T-cell (primary cell): Measurements from ENCODE around the gene ZNF311. TPM values are rescaled to one million over a fixed set of nuclear protein-coding genes. Genes with fewer than 3 reads are reported as not detected.

Experiments used
- ATAC-seq, 4 experiments: fragments of 200-7000 bp in 3 of 4; fragments of 150-1000 bp in 1 of 4; cut with Tn5 transposase; replicated peaks in 1 of 4; 1 replicate in 3 of 4; 2 replicates in 1 of 4; pipeline ENCODE4 v1.10.0; 2021; ENCODE audit warnings: moderate library complexity in 3 of 4, mild to moderate bottlenecking in 2 of 4, moderate number of reproducible peaks in 1 of 4
- CTCF ChIA-PET, 2 donors: fragments of 300-600 bp; sonication (Branson Sonifier 250); formaldehyde crosslinking; loops; one replicate each; lab custom pipeline; 2022; ENCODE audit warnings: antibody characterized with exemption in 2 of 2; lab: Charles Lee
- POLR2A ChIA-PET, 2 donors: fragments of 300-600 bp; sonication (Branson Sonifier 250); formaldehyde crosslinking; loops; one replicate each; lab custom pipeline; 2022; ENCODE audit warnings: antibody characterized with exemption in 2 of 2; lab: Charles Lee
- DNase-seq, 35 experiments: peaks; one replicate each; pipeline versions ENCODE4 v3.0.0 to v3.0.0-alpha.2; 2013 to 2023
- H3K27ac ChIP-seq: one replicate; pipeline ENCODE4 v1.5.1; 2013; ENCODE audit warnings: low read length
- H3K27me3 ChIP-seq, 2 experiments: replicated peaks in 1 of 2; 1 replicate in 1 of 2; 2 replicates in 1 of 2; pipeline versions ENCODE4 v1.6.1 to v1.7.0; 2013; ENCODE audit warnings: low read length in 1 of 2, mixed read lengths in 1 of 2; ENCODE audit not compliant: control insufficient read depth in 2 of 2, insufficient read depth in 2 of 2; ENCODE audit errors: extremely low read depth in 1 of 2
- H3K36me3 ChIP-seq, 2 donors: 1 replicate in 1 of 2; 2 replicates in 1 of 2; pipeline versions ENCODE4 v1.6.1 to v1.7.0; 2013; ENCODE audit warnings: low read length in 1 of 2; ENCODE audit not compliant: control insufficient read depth in 2 of 2, insufficient read depth in 1 of 2; ENCODE audit errors: extremely low read depth in 1 of 2
- H3K4me1 ChIP-seq, 2 experiments: 1 replicate in 1 of 2; 2 replicates in 1 of 2; pipeline versions ENCODE4 v1.6.1 to v1.7.0; 2013; ENCODE audit warnings: low read length in 2 of 2, mixed read lengths in 1 of 2; ENCODE audit not compliant: insufficient read depth in 2 of 2, control insufficient read depth in 1 of 2; ENCODE audit errors: extremely low read depth in 1 of 2
- H3K4me3 ChIP-seq, 2 donors: 1 replicate in 1 of 2; 2 replicates in 1 of 2; pipeline versions ENCODE4 v1.5.1 to v1.7.0; 2013; ENCODE audit warnings: mild to moderate bottlenecking in 2 of 2, low read length in 1 of 2, moderate library complexity in 1 of 2; ENCODE audit not compliant: control insufficient read depth in 1 of 2; ENCODE audit errors: extremely low read depth in 1 of 2
- H3K9me3 ChIP-seq: 2 replicates; pipeline ENCODE4 v1.7.0; 2013
- H3K27ac Mint-ChIP-seq, 2 donors: one replicate each; pipeline ENCODE4 v1.8.0; 2020 to 2021; ENCODE audit warnings: mild to moderate bottlenecking in 2 of 2, mixed read lengths in 2 of 2
- H3K27me3 Mint-ChIP-seq, 2 donors: one replicate each; pipeline ENCODE4 v1.8.0; 2021 to 2022; ENCODE audit warnings: mixed read lengths in 2 of 2
- H3K36me3 Mint-ChIP-seq: one replicate; pipeline ENCODE4 v1.8.0; 2021; ENCODE audit warnings: mixed read lengths
- H3K4me1 Mint-ChIP-seq, 3 donors: one replicate each; pipeline ENCODE4 v1.8.0; 2020 to 2022; ENCODE audit warnings: mixed read lengths in 3 of 3, mild to moderate bottlenecking in 1 of 3
- H3K4me3 Mint-ChIP-seq, 3 donors: one replicate each; pipeline ENCODE4 v1.8.0; 2020 to 2022; ENCODE audit warnings: mild to moderate bottlenecking in 3 of 3, mixed read lengths in 3 of 3, moderate library complexity in 3 of 3
- H3K9me3 Mint-ChIP-seq, 3 donors: one replicate each; pipeline ENCODE4 v1.8.0; 2020 to 2022; ENCODE audit warnings: mixed read lengths in 3 of 3
- WGBS: methylation state at CpG from one replicate; pipeline ENCODE4 v1.1.5; 2013; ENCODE audit warnings: missing lambda C conversion rate; ENCODE audit not compliant: insufficient coverage; 5-methylcytosine and 5-hydroxymethylcytosine counted together
- total RNA-seq, 35 experiments: library from RNA in 6 of 35; stranded (reverse) in 6 of 35; fragments of 120-200 nt in 1 of 35; gene quantifications; one replicate each; pipeline versions ENCODE4 v1.2.1 to v1.2.4 and lab custom pipeline; 2013 to 2026

The ZNF311 gene
- total RNA-seq, 5 donors from 2014 or later (not counting 1 experiment from before 2014, with no cell fraction given) = 0.22 to 0.61 (median 0.30) TPM

GRCh38 chr6:28947067-28947765, 57.9 kb downstream of the ZNF311 start:
- H3K4me1 Mint-ChIP-seq = peaks cover 24 to 28% (median 26%) of the 10 kb centered on the region in 3 donors
- peaks cover 12 to 15% of the 10 kb centered on the region in 2 experiments for H3K4me1 ChIP-seq
- ATAC-seq (no peak), DNase-seq (no peak)
- no peaks in the 10 kb centered on the region for H3K36me3 Mint-ChIP-seq
- WGBS = 84% methylated on average over 3 of the region's 6 CpGs
- H3K9me3 Mint-ChIP-seq = no peaks in the 10 kb centered on the region
- H3K27ac Mint-ChIP-seq = peak overlapping the region in 1 of 2 donors; percentile 0
- ChIA-PET CTCF (interaction anchor here in 1 of 2 donors (0.9 kb wide), 1 partner anchor 81 kb away, joined by 3 read pairs; no protein-coding TSS in a partner anchor), POLR2A (no interaction called here)
- H3K4me3 Mint-ChIP-seq = no peak overlapping the region
- no peak overlapping the region for H3K27ac ChIP-seq
- no peaks in the 10 kb centered on the region for H3K9me3 ChIP-seq
- no peaks in the 10 kb centered on the region for H3K27me3 ChIP-seq
- no peaks in the 10 kb centered on the region for H3K36me3 ChIP-seq
- H3K4me3 ChIP-seq = no peak overlapping the region
- peaks cover 0 to 2% of the 10 kb centered on the region in 2 donors for H3K27me3 Mint-ChIP-seq

DNA sequence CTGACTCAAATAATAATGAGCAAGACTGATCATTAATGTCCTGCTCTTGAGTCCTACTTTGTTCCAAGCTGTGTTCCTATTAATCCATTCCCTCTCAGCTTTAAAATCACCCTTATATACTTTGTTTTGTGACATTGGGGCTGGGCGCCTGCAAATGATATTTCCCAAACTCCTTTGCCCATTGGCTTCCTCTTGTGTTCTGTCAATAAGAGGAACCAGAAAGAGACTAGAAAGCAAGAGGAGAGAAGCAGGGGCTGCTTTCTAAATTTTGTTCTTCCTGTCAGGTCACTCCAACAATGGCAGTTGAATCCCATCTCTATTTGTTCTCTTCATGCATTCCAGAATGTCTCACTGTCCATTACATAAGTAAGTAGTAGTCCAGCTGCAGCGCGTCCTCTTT, 59.8 kb downstream of the ZNF311 start:
- Mint-ChIP-seq H3K4me3 (no peak overlapping the region), H3K36me3 (no peaks in the 10 kb centered on the region), H3K27ac (no peak overlapping the region), H3K4me1 (peaks cover 40 to 45% (median 44%) of the 10 kb centered on the region in 3 donors), H3K9me3 (no peaks in the 10 kb centered on the region), H3K27me3 (peaks cover 0 to 2% of the 10 kb centered on the region in 2 donors)
- ATAC-seq (no peak), DNase-seq (no peak)
- ChIA-PET CTCF (interaction anchor here in 1 of 2 donors (1.0 kb wide), 1 partner anchor 108 kb away, joined by 4 read pairs; no protein-coding TSS in a partner anchor), POLR2A (interaction anchor here in 1 of 2 donors (0.5 kb wide), 1 partner anchor 67 kb away, joined by 5 read pairs; no protein-coding TSS in a partner anchor)
- H3K9me3 ChIP-seq = no peaks in the 10 kb centered on the region
- no peak overlapping the region for H3K4me3 ChIP-seq
- WGBS = 100% methylated on average over 2 of the region's 3 CpGs
- H3K27me3 ChIP-seq = no peaks in the 10 kb centered on the region
- H3K36me3 ChIP-seq = no peaks in the 10 kb centered on the region
- peaks cover 22 to 28% of the 10 kb centered on the region in 2 experiments for H3K4me1 ChIP-seq
- H3K27ac ChIP-seq = no peak overlapping the region

Other genes with a start within 250 kb of the ZNF311 start
- 10 to 100 TPM; 27.2 to 91.7 (median 86.9) TPM for gene TRIM27, start 81.3 kb downstream of the ZNF311 start, total RNA-seq
- gene OR2W1, start 39.9 kb upstream of the ZNF311 start, total RNA-seq = not detected
- gene OR2B3, start 82.0 kb upstream of the ZNF311 start, total RNA-seq = not detected
- not detected for gene OR2J1, start 94.2 kb upstream of the ZNF311 start, total RNA-seq
- gene OR2J3, start 102.7 kb upstream of the ZNF311 start, total RNA-seq = under 1 TPM in 1 of 5 donors, not detected in 4; 0.09 TPM
- gene OR2J2, start 165.6 kb upstream of the ZNF311 start, total RNA-seq = not detected